Neuron (in vitro differentiated cells): ENCODE data around the gene BRD7.

Experiments
- H2AFZ ChIP-seq: one replicate; pipeline ENCODE4 v1.6.1; 2013; ENCODE audit warnings: low read depth, mild to moderate bottlenecking, inconsistent platforms, low read length, moderate library complexity
- H3K27me3 ChIP-seq: one replicate; pipeline ENCODE4 v1.6.1; 2013; ENCODE audit warnings: low read length; ENCODE audit not compliant: insufficient read depth
- H3K36me3 ChIP-seq: one replicate; pipeline ENCODE4 v1.6.1; 2013; ENCODE audit warnings: low read length; ENCODE audit not compliant: insufficient read depth
- H3K4me1 ChIP-seq: one replicate; pipeline ENCODE4 v1.6.1; 2013; ENCODE audit warnings: low read length; ENCODE audit not compliant: insufficient read depth
- H3K4me3 ChIP-seq: 2 replicates; pipeline ENCODE4 v1.5.1; 2013; ENCODE audit warnings: mild to moderate bottlenecking, low read length, moderate library complexity
- H3K9me3 ChIP-seq: one replicate; pipeline ENCODE4 v1.6.1; 2013; ENCODE audit warnings: low read length

The BRD7 gene

GRCh38 chr16:50335196-50335958 is 33.4 kb downstream of the BRD7 start:
- H3K4me1 ChIP-seq: no peaks in the 10 kb centered on the region
- H3K9me3 ChIP-seq: no peaks in the 10 kb centered on the region
- H3K4me3 ChIP-seq: no peak overlapping the region
- H2AFZ ChIP-seq: no peak overlapping the region
- H3K27me3 ChIP-seq: no peaks in the 10 kb centered on the region
- H3K36me3 ChIP-seq: peaks cover 66% of the 10 kb centered on the region

- Histone ChIP-seq H3K9me3 (no peaks in the 10 kb centered on the region), H2AFZ (no peak overlapping the region), H3K4me1 (no peaks in the 10 kb centered on the region), H3K36me3 (peaks cover 66% of the 10 kb centered on the region), H3K4me3 (no peak overlapping the region), H3K27me3 (no peaks in the 10 kb centered on the region)
These were observed 34.4 kb downstream of the BRD7 start for GRCh38 chr16:50334106-50334975.

- H3K27me3 ChIP-seq: no peaks in the 10 kb centered on the region
- no peaks in the 10 kb centered on the region for H3K9me3 ChIP-seq
- H3K4me3 ChIP-seq: no peak overlapping the region
- peaks cover 61% of the 10 kb centered on the region for H3K36me3 ChIP-seq
- H3K4me1 ChIP-seq: no peaks in the 10 kb centered on the region
- H2AFZ ChIP-seq: no peak overlapping the region
These were observed 36.2 kb downstream of the BRD7 start for GRCh38 chr16:50332599-50332998.

- H3K27me3 ChIP-seq: no peaks in the 10 kb centered on the region
- H3K4me1 ChIP-seq: no peaks in the 10 kb centered on the region
- peaks cover 68% of the 10 kb centered on the region for H3K36me3 ChIP-seq
- H3K4me3 ChIP-seq: no peak overlapping the region
- H2AFZ ChIP-seq: no peak overlapping the region
- no peaks in the 10 kb centered on the region for H3K9me3 ChIP-seq
These were observed 37.2 kb downstream of the BRD7 start for GRCh38 chr16:50331570-50331969.

DNA sequence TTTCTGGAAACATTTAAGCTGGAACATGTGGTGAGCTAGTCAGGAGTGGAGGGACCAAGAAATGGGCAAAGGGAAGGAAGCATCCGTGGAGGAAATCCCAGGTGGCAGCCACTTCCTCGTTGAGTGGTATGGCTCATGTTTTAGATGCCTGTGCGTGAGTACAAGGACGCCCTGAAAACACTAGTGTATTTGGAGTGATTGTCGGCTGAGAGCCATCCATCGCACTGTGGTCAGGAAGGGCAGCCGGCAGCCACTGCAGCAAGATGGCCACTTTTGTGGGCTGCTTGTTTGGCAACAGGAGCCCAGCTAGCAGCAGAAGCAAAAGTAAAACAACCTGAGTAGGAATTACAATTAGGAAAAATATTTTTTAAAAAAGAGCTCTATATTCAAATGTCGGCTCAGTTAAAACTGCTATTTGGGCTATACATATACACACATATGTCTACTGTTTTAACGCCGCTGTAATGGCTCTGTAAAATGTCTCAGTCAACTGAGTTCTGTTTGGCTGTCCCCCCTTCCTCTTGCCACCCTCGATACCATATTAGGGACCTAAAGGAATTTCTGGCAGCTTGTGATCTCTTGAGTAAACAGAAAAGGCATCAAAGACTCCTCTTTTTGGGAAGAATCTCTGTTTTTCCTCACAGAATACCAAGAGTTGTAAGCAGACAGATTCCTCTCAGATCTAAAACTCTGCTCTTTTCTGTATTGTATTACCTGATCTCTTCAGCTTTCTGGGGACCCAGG is 39.2 kb downstream of the BRD7 start:
- Histone ChIP-seq H2AFZ (no peak overlapping the region), H3K4me1 (no peaks in the 10 kb centered on the region), H3K27me3 (no peaks in the 10 kb centered on the region), H3K4me3 (no peak overlapping the region), H3K36me3 (peaks cover 80% of the 10 kb centered on the region), H3K9me3 (no peaks in the 10 kb centered on the region)

DNA sequence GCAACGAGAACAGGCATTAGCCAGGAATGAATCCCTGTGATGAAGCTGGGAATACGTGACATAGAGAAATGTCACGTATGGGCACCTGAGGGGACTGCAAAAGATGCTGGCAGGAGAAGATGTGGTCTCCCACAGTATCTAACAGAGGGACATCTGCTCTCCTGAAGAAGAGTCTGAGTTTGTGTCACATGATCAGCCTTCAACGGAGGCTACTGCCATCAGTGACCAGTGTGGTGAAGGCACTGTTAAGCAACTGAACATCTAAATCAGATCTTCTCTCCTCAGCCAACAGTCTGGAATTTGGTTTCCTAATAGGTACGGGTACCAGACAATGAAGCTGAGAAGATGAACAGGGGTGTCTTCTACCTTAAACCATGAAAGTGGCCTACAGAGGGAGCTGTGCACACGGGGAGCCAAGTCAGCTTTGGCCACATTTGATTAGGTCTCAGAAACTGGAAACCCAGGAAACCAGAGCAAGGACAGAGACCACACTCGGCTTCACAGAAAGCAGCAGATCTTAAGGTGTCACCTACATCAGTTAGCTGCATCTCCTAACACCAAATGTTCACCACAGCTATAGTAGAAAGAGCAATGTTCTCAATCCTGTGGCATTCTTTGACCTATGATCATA is 41.8 kb downstream of the BRD7 start:
- Histone ChIP-seq H2AFZ (no peak overlapping the region), H3K36me3 (peaks cover 77% of the 10 kb centered on the region), H3K4me1 (no peaks in the 10 kb centered on the region), H3K9me3 (no peaks in the 10 kb centered on the region), H3K27me3 (no peaks in the 10 kb centered on the region), H3K4me3 (no peak overlapping the region)

GRCh38 chr16:50326264-50326663 is 42.5 kb downstream of the BRD7 start:
- Histone ChIP-seq H3K4me1 (no peaks in the 10 kb centered on the region), H2AFZ (no peak overlapping the region), H3K4me3 (no peak overlapping the region), H3K9me3 (no peaks in the 10 kb centered on the region), H3K36me3 (peaks cover 75% of the 10 kb centered on the region), H3K27me3 (no peaks in the 10 kb centered on the region)

DNA sequence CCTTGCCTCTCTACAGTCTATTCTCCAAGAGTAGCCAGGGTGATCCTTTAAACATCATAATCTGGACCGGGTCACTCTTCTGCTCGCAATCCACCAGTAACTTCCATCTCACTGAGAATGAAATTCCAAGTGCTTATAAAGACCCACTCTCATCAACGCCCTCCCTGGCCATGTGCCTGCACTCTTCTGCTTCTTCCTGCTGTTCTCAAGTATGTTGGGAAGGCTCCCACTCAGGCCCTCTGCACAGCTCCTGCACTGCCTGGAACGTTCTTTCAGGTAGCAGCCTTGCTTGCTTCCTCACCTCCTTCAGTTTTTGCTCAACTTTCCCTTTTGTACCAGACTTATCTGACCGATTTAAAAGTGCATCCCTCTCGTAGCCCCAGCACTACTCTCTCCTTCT is 44.4 kb downstream of the BRD7 start:
- peaks cover 85% of the 10 kb centered on the region for H3K36me3 ChIP-seq
- no peaks in the 10 kb centered on the region for H3K27me3 ChIP-seq
- no peaks in the 10 kb centered on the region for H3K4me1 ChIP-seq
- H2AFZ ChIP-seq: no peak overlapping the region
- H3K9me3 ChIP-seq: no peaks in the 10 kb centered on the region
- H3K4me3 ChIP-seq: no peak overlapping the region

- Histone ChIP-seq H3K9me3 (no peaks in the 10 kb centered on the region), H3K36me3 (peaks cover 86% of the 10 kb centered on the region), H3K4me1 (no peaks in the 10 kb centered on the region), H2AFZ (no peak overlapping the region), H3K4me3 (no peak overlapping the region), H3K27me3 (no peaks in the 10 kb centered on the region)
These were observed 45.3 kb downstream of the BRD7 start for GRCh38 chr16:50323335-50324011.

DNA sequence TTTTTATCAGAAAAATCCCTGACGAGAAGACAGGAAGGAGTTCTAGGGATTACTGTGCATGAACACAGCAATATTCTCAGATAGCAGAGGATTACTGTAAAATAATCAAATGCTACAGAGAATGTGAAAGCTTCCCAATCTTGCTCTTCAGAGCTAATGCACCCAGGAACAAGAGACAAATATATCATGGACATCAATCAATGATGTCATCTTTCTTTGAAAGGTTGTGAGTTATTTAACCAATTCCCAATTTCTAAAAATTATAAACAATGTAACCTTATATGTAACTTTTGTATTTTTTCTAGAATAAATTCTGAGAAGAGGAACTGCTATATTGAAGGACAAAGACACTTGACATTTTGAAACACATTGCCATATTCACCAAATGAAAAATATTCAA is 46.5 kb downstream of the BRD7 start:
- Histone ChIP-seq H3K27me3 (no peaks in the 10 kb centered on the region), H3K36me3 (peaks cover 91% of the 10 kb centered on the region), H2AFZ (no peak overlapping the region), H3K4me3 (no peak overlapping the region), H3K4me1 (no peaks in the 10 kb centered on the region), H3K9me3 (no peaks in the 10 kb centered on the region)

GRCh38 chr16:50320310-50320709 is 48.5 kb downstream of the BRD7 start:
- H3K27me3 ChIP-seq: no peaks in the 10 kb centered on the region

DNA sequence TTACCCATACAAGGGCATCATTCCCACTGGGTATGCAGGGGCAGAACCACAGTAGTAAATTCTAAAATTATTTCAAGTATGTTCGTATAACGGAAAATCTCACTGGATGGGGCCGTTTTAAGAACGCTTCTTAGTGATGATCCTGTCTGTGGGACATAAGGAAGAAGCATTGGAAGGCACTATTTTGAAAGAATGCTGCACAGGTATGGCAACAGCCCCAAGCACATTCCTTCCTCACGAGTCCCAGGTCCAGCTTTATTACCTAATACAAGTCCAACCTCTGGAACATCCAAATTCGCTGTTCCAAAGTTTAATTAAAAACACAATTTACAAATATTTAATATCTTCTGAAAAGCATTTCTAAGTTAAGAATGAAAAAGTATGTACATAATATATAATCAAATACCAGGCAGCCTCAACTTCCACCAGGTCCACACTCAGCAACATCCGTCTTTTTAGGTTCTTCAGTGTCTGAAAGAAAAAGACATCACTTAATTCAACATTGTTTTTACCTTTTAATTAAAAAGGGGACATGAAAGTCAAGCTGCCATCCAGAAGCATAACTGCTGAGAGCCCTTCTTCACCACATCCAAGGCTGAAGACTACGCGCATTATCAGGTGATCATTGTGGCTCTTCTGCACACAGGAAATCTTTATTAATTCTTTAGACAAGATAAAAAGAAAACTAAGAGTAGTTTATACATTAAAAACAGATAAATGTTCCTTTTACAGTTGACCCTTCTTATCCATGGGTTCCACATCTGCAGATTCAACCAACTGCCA is 49.8 kb downstream of the BRD7 start:
- no peak overlapping the region for H2AFZ ChIP-seq
- no peaks in the 10 kb centered on the region for H3K9me3 ChIP-seq
- no peaks in the 10 kb centered on the region for H3K27me3 ChIP-seq
- H3K4me3 ChIP-seq: no peak overlapping the region
- peaks cover 90% of the 10 kb centered on the region for H3K36me3 ChIP-seq
- no peaks in the 10 kb centered on the region for H3K4me1 ChIP-seq

More at GRCh38 chr16:50320310-50320709, 48.5 kb downstream of the BRD7 start:
- no peaks in the 10 kb centered on the region for H3K9me3 ChIP-seq
- H3K4me3 ChIP-seq: no peak overlapping the region
- no peaks in the 10 kb centered on the region for H3K4me1 ChIP-seq
- no peak overlapping the region for H2AFZ ChIP-seq
- H3K36me3 ChIP-seq: peaks cover 91% of the 10 kb centered on the region
